Ishikawa (cell line): ENCODE measurements around the gene BPIFB4.

ENCODE experiments used
- CEBPB ChIP-seq: IDR thresholded peaks from 2 replicates; pipeline ENCODE4 v1.6.1; 2012
- CREB1 ChIP-seq: IDR thresholded peaks from 2 replicates; pipeline ENCODE4 v1.6.1; 2012; ENCODE audit warnings: low read depth
- EGR1 ChIP-seq: IDR thresholded peaks from 2 replicates; pipeline ENCODE4 v1.6.1; 2012
- EP300 ChIP-seq: IDR thresholded peaks from 2 replicates; pipeline ENCODE4 v1.6.1; 2012; ENCODE audit warnings: borderline replicate concordance
- FOXM1 ChIP-seq: IDR thresholded peaks from 2 replicates; pipeline ENCODE4 v1.6.1; 2012; ENCODE audit warnings: low read depth, borderline replicate concordance
- MAX ChIP-seq: IDR thresholded peaks from 2 replicates; pipeline ENCODE4 v1.6.1; 2012
- NFIC ChIP-seq: IDR thresholded peaks from 2 replicates; pipeline ENCODE4 v1.6.1; 2012
- RAD21 ChIP-seq: IDR thresholded peaks from 2 replicates; pipeline ENCODE4 v1.6.1; 2012; ENCODE audit warnings: low read depth
- REST ChIP-seq: IDR thresholded peaks from 2 replicates; pipeline ENCODE4 v1.6.1; 2012; ENCODE audit warnings: low read depth, mild to moderate bottlenecking
- TAF1 ChIP-seq: IDR thresholded peaks from 2 replicates; pipeline ENCODE4 v1.6.1; 2012; ENCODE audit warnings: low read depth, mild to moderate bottlenecking
- TCF12 ChIP-seq: IDR thresholded peaks from 2 replicates; pipeline ENCODE4 v1.6.1; 2012; ENCODE audit warnings: low read depth
- TEAD4 ChIP-seq: IDR thresholded peaks from 2 replicates; pipeline ENCODE4 v1.6.1; 2012
- USF1 ChIP-seq: IDR thresholded peaks from 2 replicates; pipeline ENCODE4 v1.6.1; 2012
- YY1 ChIP-seq: IDR thresholded peaks from 2 replicates; pipeline ENCODE4 v1.6.1; 2012; ENCODE audit warnings: low read depth
- ZBTB7A ChIP-seq: IDR thresholded peaks from 2 replicates; pipeline ENCODE4 v1.6.1; 2012; ENCODE audit warnings: low read depth

The BPIFB4 gene

GRCh38 chr20:33093582-33093981 lies 14.1 kb downstream of the BPIFB4 start:
- TF ChIP-seq MAX: no peak
- TF ChIP-seq FOXM1: no peak
- no peak for TF ChIP-seq TAF1
- no peak for TF ChIP-seq TEAD4
- TF ChIP-seq EP300: no peak
- no peak for TF ChIP-seq EGR1
- no peak for TF ChIP-seq USF1
- TF ChIP-seq CEBPB: no peak
- no peak for TF ChIP-seq CREB1
- TF ChIP-seq ZBTB7A: no peak
- TF ChIP-seq RAD21: no peak
- TF ChIP-seq TCF12: no peak
- TF ChIP-seq YY1: no peak

GRCh38 chr20:33095249-33095648 lies 15.8 kb downstream of the BPIFB4 start:
- TF ChIP-seq FOXM1 (no peak), TAF1 (no peak), TCF12 (no peak)

GRCh38 chr20:33095902-33096584 lies 16.6 kb downstream of the BPIFB4 start:
- peak; percentile 92 for TF ChIP-seq RAD21

GRCh38 chr20:33097001-33097400 lies 17.6 kb downstream of the BPIFB4 start:
- TF ChIP-seq NFIC (no peak), MAX (no peak), TEAD4 (no peak)

GRCh38 chr20:33099843-33100538 lies 20.5 kb downstream of the BPIFB4 start:
- TF ChIP-seq EP300: no peak
- TF ChIP-seq TAF1: no peak
- no peak for TF ChIP-seq FOXM1
- no peak for TF ChIP-seq EGR1
- no peak for TF ChIP-seq CREB1
- no peak for TF ChIP-seq NFIC
- no peak for TF ChIP-seq ZBTB7A

- TF ChIP-seq CEBPB (no peak), USF1 (no peak), ZBTB7A (no peak), NFIC (no peak), TEAD4 (no peak), EGR1 (no peak), MAX (no peak), YY1 (no peak), TCF12 (no peak)
Observed at GRCh38 chr20:33103556-33103955, 24.1 kb downstream of the BPIFB4 start.

GRCh38 chr20:33104336-33104735 lies 24.9 kb downstream of the BPIFB4 start:
- no peak for TF ChIP-seq USF1
- TF ChIP-seq FOXM1: no peak
- TF ChIP-seq CEBPB: no peak
- no peak for TF ChIP-seq NFIC
- TF ChIP-seq REST: no peak
- TF ChIP-seq YY1: no peak
- no peak for TF ChIP-seq CREB1
- no peak for TF ChIP-seq ZBTB7A
- TF ChIP-seq EP300: no peak
- TF ChIP-seq EGR1: no peak
- no peak for TF ChIP-seq TEAD4
- TF ChIP-seq MAX: no peak
- no peak for TF ChIP-seq TCF12
- no peak for TF ChIP-seq TAF1
- TF ChIP-seq RAD21: no peak
